RWPE2 (cell line): ENCODE results near the gene GADD45GIP1.

Experiments
- ATAC-seq: fragments of 200-7000 bp; cut with Tn5 transposase; 3 replicates; pipeline ENCODE4 v1.9.1; 2021; ENCODE audit warnings: low read depth
- DNase-seq: peaks from one replicate; pipeline ENCODE4 v3.0.0-alpha.2; 2020; ENCODE audit warnings: low spot score
- H3K27ac ChIP-seq: fragments of 450-650 bp; 2 replicates; pipeline ENCODE4 v1.5.1; 2017; ENCODE audit warnings: mild to moderate bottlenecking; ENCODE audit not compliant: poor library complexity, severe bottlenecking
- H3K27me3 ChIP-seq: fragments of 250-450 bp; sonication (Bioruptor Pico); 2 replicates; pipeline ENCODE4 v1.5.1; 2021; ENCODE audit warnings: mild to moderate bottlenecking, moderate library complexity; ENCODE audit not compliant: insufficient read depth, poor library complexity, severe bottlenecking
- H3K36me3 ChIP-seq: fragments of 250-450 bp; sonication (Bioruptor Pico); 2 replicates; pipeline ENCODE4 v1.5.1; 2020; ENCODE audit warnings: low read depth, mild to moderate bottlenecking, moderate library complexity
- H3K4me1 ChIP-seq: fragments of 250-450 bp; sonication (Bioruptor Pico); 2 replicates; pipeline ENCODE4 v1.5.1; 2021; ENCODE audit warnings: mild to moderate bottlenecking, moderate library complexity; ENCODE audit not compliant: insufficient read depth, poor library complexity, severe bottlenecking
- H3K4me3 ChIP-seq: fragments of 250-450 bp; sonication (Bioruptor Pico); 2 replicates; pipeline ENCODE4 v1.5.1; 2021; ENCODE audit warnings: mild to moderate bottlenecking, moderate library complexity; ENCODE audit not compliant: severe bottlenecking
- H3K9me3 ChIP-seq: fragments of 250-450 bp; sonication (Bioruptor Pico); 2 replicates; pipeline ENCODE4 v1.5.1; 2021; ENCODE audit warnings: mild to moderate bottlenecking, moderate library complexity; ENCODE audit not compliant: severe bottlenecking
- CTCF ChIP-seq: fragments of 450-650 bp; IDR thresholded peaks from one replicate; pipeline ENCODE4 v1.5.1; 2017; ENCODE audit warnings: mild to moderate bottlenecking, moderate library complexity; ENCODE audit not compliant: poor library complexity, severe bottlenecking

GADD45GIP1 gene

DNA sequence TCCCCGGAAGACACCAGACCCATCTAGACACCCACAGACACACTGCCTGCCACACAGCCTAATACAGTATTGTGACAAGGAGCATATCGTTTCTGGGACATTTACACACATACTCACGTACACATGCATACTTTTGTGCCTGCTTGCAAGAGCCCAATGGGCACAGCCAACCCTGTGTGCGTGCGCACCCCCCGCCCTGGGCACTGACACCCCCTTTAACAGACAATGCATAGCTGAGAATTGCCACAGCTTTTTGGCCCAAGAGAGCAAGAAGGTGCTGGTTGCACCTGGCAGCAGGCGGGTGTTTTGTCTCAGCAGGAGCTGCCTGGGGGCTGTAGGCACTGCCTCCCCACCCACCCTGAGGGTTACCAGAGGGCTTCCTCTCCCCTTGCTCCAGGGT lies 36.5 kb upstream of the GADD45GIP1 start:
- H3K27me3 ChIP-seq = no peaks in the 10 kb centered on the region
- ATAC-seq = no peak

GRCh38 chr19:12992729-12993128 lies 35.7 kb upstream of the GADD45GIP1 start:
- no peaks in the 10 kb centered on the region for H3K9me3 ChIP-seq
- no peak overlapping the region for H3K27ac ChIP-seq
- no peaks in the 10 kb centered on the region for H3K4me1 ChIP-seq
- ATAC-seq (no peak), DNase-seq (no peak)
- no peak overlapping the region for H3K4me3 ChIP-seq
- TF ChIP-seq CTCF = no peak
- no peaks in the 10 kb centered on the region for H3K27me3 ChIP-seq
- H3K36me3 ChIP-seq = no peaks in the 10 kb centered on the region

More for the DNA sequence above, 36.5 kb upstream of the GADD45GIP1 start:
- H3K4me3 ChIP-seq = no peak overlapping the region
- no peak for DNase-seq
- no peaks in the 10 kb centered on the region for H3K4me1 ChIP-seq
- no peak overlapping the region for H3K27ac ChIP-seq
- H3K9me3 ChIP-seq = no peaks in the 10 kb centered on the region
- H3K36me3 ChIP-seq = no peaks in the 10 kb centered on the region; the same call in 1 of the 2 replicates
- TF ChIP-seq CTCF = no peak

GRCh38 chr19:12991296-12991695 lies 34.3 kb upstream of the GADD45GIP1 start:
- H3K4me1 ChIP-seq = no peaks in the 10 kb centered on the region
- no peak overlapping the region for H3K4me3 ChIP-seq
- H3K36me3 ChIP-seq = no peaks in the 10 kb centered on the region
- DNase-seq = no peak
- no peak for ATAC-seq
- no peak for TF ChIP-seq CTCF
- no peak overlapping the region for H3K27ac ChIP-seq
- no peaks in the 10 kb centered on the region for H3K9me3 ChIP-seq
- H3K27me3 ChIP-seq = no peaks in the 10 kb centered on the region

- Histone ChIP-seq H3K4me1 (no peaks in the 10 kb centered on the region), H3K36me3 (no peaks in the 10 kb centered on the region), H3K27ac (no peak overlapping the region), H3K4me3 (no peak overlapping the region), H3K27me3 (no peaks in the 10 kb centered on the region), H3K9me3 (no peaks in the 10 kb centered on the region)
- ATAC-seq = no peak
- no peak for TF ChIP-seq CTCF
- no peak for DNase-seq
Measured at GRCh38 chr19:12990853-12991252, 33.8 kb upstream of the GADD45GIP1 start.

GRCh38 chr19:12990431-12990830 lies 33.4 kb upstream of the GADD45GIP1 start:
- no peak for TF ChIP-seq CTCF
- H3K27ac ChIP-seq = no peak overlapping the region
- ATAC-seq = no peak
- H3K27me3 ChIP-seq = no peaks in the 10 kb centered on the region
- no peaks in the 10 kb centered on the region for H3K9me3 ChIP-seq
- H3K4me3 ChIP-seq = no peak overlapping the region
- DNase-seq = no peak
- no peaks in the 10 kb centered on the region for H3K4me1 ChIP-seq
- no peaks in the 10 kb centered on the region for H3K36me3 ChIP-seq
